Fibroblast of upper back skin (primary cell): ENCODE data around the gene KCNK6.

ENCODE experiments used
- DNase-seq: peaks from one replicate; pipeline ENCODE4 v3.0.0-alpha.2; 2013

The KCNK6 gene

DNA sequence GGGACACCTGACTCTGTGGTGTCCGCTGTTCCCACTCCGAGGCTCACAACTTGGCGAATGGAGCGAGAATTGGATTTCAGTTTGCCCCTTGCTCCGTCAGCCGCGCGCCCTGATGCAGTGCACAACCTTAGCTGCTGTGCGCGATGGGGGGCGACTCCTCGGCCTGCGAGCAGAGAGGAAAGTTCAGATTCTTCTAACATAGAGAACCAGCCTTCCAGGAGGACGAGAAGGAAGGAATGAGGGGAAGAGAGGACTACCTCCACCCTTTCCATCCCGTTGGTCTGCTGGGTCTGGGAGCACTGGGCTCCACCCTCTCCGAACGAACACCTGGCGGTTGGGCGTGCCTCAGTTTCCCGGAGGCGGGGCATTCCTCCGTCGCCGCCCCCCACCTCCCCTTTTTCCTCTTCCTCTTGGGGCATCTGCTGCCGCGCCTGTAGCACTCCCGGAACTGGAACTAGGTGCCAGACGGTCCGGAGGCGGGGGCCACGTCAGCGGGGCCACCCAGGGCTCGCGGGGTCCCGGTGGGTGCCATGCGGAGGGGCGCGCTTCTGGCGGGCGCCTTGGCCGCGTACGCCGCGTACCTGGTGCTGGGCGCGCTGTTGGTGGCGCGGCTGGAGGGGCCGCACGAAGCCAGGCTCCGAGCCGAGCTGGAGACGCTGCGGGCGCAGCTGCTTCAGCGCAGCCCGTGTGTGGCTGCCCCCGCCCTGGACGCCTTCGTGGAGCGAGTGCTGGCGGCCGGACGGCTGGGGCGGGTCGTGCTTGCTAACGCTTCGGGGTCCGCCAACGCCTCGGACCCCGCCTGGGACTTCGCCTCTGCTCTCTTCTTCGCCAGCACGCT is at the start of gene KCNK6:
KCNK6 (plus strand) TSS at position 425 of the 838 bp plus-strand sequence; CDS start at position 531, 106 bp downstream.
- DNase-seq = no peak

DNA sequence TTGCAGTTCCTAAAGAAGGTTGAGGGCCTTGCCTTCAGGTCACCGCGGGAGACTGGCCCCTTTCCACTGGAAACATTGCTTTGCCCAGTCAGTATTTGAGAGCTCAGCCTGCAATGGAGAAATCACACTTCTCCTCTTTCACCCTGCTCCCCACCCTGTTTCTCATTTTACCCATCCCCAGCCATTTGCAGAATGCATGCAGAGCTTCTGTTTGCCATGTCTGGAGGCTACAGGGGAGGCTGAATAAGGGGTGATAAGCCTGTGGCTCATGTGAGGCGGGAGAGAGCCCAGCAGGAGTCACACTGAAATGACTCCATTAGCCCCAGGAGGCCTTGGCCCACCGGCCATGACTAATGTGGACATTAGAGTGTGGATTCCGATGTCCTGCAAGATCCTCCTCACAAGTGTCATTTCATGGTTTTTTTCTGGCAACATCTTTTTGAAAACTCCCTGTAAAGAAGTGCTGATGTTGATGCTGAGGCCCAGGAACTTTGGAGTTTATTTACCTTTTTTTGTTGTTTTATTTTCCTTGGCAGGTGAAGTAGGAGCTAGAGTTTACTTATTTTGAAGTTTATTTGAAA is 49.0 kb upstream of the KCNK6 start:
- DNase-seq = peak; percentile 35

DNA sequence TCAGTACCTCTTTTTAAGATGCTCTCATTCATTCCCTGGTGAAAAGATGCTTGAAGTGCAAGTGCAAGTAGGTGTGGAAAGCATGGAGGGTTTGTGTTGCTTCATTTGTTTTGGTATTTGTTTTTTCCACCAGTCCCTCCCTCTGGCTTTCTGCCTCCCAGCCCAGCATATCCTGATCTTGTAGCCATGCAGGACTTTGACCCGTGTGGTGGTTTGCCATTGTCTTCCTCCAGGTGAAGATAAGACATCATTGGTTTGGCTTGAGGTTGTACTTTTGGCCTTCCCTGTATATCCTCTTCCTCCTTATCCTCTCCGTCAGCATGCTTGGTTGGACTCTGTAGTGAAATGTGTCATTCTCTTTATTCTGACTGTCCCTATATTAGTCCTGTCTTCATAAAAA is 46.1 kb upstream of the KCNK6 start:
- DNase-seq = no peak

DNA sequence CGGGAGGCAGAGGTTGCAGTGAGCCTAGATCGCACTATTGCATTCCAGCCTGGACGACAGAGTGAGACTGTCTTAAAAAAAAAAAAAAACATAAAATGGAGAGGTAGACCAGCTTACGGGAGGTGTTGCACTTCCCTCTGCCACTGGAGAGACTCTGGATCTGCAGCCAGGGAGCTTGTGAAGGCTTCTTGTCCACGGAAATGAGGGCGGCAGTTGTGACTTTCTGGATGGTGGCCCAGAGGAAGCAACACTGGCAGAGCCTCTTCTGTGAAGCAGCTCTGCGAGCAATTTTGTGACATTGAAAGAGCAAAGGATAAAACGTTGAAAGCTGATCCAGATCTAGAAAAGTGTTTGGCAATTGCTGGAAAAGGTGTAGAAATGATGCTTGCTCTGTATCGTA is 44.9 kb upstream of the KCNK6 start:
- DNase-seq = no peak

DNA sequence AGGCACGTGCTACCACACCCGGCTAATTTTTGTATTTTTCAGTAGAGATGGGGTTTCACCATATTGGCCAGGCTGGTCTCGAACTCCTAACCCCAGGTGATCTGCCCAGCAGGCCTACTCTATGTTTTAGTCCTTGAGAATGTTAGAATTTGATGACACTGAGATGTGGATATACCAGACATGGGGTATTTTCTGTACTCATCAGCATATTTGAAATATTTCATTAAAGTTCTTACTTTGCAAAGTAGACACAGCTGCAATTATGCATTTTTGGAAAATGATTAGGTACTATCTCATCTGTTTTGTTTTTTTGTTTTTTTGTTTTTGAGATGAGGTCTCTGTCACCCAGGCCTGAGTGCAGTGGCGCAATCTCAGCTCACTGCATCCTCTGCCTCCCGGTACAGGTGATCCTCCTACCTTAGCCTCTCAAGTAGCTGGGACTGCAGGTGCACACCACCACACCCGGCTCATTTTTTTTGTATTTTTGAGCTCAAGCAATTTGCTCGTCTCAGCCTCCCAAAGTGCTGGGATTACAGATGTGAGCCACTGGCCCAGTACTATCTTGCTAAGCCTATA is 42.6 kb upstream of the KCNK6 start:
- no peak for DNase-seq

DNA sequence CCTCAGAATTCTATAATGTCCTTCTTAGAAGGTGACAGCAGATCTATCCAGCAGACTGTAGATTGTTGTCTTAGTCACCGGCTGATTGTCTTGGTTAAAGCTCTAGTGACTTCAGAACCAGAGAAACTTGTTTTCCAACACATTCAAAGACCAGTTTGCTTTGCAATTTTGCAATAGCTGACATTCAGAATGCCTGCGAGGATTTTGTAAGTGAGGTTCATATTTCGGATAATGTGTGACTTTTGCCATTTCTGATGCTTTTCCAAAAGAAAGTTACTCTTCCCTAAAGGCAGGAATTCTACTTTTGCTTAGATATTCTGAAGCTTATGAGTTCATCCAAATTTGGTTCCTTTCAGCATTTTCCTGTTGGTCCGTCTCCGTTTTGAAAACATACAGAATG is 42.1 kb upstream of the KCNK6 start:
- no peak for DNase-seq

DNA sequence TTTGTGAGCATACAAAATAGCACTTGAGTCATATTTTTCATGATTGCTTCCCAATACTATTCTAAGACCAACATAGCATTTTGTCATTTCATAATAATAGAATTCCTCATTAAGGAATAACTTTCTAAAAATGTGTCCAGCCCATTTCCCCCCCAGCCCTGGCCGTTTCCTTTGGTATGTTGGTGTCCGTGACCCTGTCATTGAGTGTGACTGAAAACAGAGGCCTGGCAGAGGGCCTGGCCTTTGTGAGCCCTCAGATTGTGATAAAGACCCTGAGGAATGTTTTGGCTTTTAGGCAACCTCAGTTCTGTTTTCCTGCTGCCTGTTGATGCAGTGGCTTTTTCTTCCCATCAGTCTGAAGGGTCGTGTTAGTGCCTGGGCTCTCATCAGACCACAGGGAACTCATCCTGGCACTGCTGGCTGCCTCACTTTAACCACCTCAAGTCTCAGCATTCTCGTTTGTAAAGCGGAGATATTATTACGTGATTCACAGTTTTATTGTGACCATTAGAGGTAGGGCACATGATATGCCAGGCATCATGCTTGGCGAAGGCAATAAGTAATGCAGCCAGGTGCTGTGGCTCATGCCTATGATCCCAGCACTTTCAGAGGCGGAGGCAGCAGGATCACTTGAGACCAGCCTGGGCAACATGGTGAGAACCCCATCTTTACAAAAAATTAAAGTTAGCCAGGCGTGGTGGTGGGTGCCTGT is 41.5 kb upstream of the KCNK6 start:
- peak; percentile 63 for DNase-seq

DNA sequence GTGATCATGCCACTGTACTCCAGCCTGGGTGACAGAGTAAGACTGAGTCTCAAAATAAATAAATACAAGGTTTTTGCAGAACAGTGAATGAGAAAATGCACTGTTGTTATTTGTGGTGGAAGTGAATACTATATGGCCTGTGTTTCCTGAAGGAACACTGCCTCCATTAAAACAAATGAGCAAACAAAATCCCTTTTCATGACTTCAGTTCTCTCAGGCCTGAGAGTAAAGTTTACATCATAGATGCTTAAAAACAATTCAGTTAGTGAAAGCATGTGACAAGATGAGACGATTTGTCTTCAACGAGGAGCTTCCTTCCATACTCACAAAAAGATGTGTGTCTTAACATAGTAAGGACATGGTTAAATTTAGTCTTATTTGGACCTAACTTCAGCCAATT is 40.9 kb upstream of the KCNK6 start:
- DNase-seq = no peak

DNA sequence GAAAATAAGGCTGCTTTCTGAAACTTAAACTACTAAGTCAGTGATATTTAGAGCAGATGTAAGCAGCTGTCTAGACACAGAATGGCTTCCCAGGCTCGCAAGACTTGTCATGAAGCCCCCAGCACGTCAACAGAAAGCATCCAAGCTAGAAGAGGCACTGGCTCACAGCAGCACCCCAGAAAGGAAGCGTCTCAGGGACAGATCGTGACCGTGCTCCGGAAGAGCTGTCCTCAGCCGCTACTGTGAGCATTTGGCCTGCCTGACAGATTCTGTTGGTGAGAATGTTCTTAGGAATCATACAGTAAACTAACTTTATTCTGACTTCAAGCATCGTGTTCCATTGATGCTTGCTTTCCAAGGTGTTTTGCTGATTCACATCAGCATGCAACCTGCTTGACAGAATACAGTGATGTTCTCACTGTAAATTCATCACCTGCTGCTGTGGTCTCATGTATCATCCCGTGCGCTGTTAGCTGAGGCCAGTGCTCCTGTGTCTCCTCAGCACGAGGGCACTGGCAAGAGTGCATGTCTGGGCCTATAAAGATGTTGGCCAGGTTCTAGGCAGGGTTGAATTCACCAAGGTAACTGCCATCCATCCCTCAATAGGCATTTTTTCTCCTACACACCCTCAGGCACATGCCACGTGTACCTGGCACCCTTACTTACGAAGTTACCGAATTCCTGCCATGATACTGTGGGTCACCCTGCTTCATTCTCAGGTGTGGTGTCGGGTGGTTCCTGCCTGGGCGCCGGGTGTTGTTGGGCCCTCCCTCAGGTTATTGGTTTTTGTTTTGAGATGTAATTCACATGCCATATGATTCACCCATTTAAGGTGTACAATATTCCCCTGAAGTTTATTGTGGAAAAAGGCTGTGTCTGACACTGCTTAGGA is 39.4 kb upstream of the KCNK6 start:
- no peak for DNase-seq

DNA sequence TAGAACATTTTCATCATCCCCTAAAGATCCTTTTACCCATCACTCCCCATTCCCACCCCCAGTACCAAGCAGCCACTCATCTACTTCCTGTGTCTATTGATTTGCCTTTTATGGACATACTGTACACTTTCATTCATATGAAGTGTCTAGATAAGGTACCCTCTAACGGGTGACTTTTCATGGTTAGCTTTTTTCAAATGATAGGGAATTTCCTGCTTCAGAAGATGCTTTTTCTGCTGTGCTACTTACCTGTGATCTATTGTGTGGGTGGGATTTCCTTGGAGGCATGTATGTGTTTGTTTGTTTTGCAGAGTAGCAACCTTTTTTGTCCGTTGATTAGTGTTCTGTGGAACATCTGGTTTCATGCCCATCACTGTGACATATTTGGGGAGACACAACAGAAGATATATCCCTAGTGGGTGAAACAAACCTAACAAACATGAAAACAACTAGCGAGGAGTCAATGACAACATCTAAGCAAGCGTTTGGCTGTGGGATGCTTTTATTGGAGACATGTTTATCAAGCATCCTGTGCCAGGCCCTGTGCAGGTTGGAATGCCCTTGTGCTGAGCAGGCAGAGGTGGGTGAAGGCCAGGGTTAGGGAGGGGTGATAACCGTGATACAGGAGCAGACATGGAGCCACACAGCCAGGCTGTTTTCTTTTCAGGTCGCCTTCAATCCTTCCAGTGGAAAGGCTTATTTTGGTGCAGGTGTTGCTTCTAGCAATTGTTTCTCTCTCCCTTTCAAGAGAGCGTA is 37.7 kb upstream of the KCNK6 start:
- DNase-seq = no peak

DNA sequence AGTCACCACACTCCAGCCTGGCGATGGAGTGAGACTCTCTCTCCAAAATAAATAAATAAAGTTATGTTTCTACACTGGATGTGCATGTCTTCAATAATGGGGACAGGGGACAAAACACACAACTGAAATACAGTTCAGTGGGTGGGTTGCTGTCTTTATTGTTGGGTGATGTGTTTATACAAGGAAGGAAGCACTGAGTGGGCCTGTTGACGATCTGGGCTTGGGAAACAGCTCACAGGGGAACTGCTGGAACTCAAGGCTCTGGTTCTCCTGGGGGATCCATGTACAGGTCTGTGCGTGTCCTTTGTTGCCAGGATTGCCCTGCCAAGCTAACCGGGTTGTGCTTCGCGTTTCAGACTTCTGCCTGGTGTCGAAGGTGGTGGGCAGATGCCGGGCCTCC is 36.4 kb upstream of the KCNK6 start:
- DNase-seq = no peak

DNA sequence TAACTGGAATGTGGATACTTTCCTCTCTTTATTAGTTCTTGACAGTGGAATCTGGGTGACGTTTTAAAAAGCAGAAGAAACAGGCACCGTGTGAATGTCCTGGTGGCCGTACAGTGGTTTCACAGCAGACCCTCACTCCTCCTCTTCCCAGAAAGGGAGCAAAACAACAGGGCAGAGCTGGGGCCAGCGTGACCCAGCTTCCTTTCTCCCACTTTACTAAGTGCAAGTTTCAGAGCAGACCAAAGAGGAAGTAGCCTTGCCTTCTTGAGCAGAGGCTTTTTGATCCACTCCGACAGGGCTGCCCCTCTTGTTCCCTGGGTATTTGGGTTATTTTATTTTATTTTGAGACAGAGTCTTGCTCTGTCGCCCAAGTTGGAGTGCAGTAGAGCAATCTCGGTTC is 35.2 kb upstream of the KCNK6 start:
- no peak for DNase-seq

DNA sequence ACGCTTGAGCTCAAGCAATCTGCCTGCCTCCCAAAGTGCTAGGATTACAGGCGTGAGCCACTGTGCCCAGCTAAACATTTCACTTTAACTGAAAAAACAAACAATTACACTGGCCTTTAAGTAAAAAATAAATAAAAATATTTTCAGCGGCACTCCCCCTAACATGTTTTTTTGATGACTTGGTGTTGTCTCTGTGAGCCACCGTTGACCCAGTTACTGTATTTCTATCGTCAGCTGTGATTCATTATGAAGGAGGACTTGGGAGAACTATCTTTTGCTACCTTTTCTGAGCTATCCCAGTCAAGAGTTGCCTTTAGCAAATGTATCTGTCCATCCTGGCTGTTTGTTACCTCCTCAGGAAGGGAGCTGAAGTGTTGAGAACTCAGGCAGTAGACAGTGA is 34.1 kb upstream of the KCNK6 start:
- no peak for DNase-seq

DNA sequence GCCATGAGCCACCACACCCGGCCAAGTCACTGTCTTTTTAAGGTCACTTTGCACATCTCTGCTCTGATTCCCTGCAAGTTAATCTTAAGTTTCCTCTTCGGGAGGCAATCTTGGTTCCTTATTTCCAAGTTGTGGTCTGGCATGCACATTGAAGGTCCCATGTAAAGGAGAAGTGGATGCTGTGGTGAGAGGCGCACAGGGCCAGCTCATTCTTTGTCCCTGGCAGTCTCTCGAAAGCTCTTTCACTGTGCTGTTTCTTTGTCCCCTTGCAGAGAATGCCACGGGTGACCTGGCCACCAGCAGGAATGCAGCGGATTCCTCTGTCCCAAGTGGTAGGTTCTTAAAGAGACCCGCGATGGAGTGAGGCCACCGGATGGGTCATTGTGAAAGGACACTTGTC is 32.0 kb upstream of the KCNK6 start:
- DNase-seq = no peak

DNA sequence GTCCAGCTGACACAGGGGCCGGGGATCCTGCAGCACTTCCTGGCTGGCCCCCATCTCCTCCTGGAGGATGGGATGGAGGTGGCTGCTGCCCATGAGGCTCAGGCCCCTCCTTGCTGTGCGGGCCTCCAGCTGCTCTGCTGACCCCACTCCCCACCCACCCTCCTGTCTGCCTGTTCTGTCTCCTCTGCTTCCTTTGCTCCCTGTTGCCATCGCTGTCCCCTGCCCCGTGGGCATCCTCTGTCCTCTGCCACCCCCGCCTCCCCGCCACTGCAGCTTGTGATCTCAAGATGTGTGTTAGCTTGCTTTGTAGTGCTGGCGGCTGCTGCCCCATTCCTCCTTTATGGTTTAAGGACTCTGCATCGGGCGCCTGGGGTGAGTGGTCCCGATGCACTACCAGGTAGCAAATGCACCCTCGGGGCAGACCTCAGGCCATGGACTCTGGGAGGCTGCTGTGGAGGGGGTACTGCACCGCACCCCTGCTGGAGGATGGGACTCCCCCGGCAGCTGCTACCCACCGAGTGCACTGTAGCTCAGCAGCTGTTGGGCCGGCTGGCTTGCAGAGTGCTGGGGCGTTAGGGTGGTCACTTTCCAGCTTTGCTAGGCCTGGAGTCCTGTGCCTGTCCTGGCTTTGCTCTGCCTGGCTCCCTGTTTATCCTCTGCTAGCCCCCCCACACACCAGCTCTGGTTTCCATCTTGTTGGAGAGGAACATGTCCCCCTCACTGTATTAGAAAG is 31.4 kb upstream of the KCNK6 start:
- DNase-seq = no peak

DNA sequence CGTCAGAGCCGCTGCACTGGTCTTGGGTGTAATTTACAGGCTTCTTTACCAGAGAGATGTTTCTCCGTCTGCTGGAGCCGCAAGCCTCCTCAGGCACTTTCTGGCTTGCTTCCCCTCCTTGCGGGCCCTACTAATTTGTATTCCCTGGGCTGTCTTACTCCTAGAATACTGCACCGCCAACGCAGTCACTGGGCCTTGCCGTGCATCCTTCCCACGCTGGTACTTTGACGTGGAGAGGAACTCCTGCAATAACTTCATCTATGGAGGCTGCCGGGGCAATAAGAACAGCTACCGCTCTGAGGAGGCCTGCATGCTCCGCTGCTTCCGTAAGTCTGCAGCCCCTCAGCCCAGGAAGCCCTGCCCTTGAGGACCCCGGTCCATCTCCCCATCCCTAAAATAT is 29.7 kb upstream of the KCNK6 start:
- DNase-seq = no peak

DNA sequence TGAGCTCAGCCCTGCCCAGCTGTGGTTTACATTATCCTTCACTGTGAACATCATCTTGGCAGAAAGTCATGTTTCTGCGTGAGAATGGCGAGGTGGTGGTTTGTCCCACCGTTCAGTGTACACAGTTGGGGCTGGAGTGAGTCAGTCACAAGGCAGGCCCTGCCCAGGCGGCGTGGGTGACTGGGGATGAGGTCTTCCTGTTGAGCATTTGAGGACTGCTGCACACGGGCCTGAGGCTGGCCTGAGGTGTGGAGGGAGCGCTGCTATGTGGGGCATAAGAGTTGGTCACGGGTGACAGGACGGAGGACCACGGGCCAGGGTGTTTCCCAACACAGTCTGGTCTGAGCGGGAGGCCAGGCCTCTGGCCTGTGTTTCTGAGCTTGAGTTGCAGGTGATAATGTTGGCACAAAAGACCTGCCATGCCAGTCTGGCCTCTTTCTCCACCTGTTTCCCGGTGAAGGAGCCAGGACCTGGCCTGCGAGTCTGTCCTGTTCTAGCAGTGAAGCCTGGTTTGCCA is 29.0 kb upstream of the KCNK6 start:
- peak; percentile 81 for DNase-seq

DNA sequence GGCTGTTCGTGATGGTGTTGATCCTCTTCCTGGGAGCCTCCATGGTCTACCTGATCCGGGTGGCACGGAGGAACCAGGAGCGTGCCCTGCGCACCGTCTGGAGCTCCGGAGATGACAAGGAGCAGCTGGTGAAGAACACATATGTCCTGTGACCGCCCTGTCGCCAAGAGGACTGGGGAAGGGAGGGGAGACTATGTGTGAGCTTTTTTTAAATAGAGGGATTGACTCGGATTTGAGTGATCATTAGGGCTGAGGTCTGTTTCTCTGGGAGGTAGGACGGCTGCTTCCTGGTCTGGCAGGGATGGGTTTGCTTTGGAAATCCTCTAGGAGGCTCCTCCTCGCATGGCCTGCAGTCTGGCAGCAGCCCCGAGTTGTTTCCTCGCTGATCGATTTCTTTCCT is 27.8 kb upstream of the KCNK6 start:
- no peak for DNase-seq

DNA sequence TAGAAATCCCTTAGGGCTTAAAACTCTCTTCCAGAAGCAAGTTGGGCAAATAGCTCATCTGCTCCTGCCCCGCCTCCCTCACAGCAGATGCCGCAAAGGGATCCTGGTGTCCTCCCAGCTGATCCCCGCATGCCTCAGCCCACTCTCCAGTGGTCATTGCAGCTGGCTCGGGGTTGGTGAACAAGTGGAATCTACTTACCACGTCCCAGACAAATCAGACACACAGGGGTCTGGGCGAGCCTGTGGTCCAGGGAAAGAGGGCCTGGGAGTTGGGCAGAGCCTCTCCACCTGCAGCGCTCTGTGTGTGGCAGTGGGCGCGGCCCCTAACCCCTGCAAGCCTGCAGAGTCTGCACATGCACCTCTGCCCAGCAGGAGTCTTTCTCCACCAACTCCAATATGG is 26.4 kb upstream of the KCNK6 start:
- DNase-seq = no peak

DNA sequence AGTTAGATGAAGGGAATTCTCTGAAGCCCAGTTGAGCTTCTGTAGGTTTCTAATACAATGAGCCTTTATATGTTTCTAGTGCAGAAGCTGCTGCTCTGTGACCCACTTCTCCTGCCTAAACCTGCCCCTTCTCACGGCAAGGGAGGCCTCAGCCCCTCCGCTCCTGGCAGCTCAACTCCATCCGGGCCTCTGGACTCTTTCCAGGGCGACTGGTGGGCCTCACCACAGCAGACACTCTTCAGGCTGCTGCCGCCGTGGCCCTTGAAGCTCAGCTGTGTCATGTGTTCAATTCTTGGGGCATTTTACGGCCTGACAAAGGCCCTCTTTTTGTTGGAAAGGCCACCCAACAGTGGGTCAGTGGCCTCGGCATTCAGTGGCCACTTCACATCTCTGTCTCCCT is 25.6 kb upstream of the KCNK6 start:
- DNase-seq = no peak
